T-helper 17 cell (primary cell): ENCODE measurements around the gene EXOC3L2. TPM values are rescaled to one million over a fixed set of nuclear protein-coding genes. Genes with fewer than 3 reads are reported as not detected.
A peak's percentile ranks its signal among the peaks of the same experiment; 100 is the strongest.
"Not testable (repeated sequence)": the region's sequence is repeated elsewhere in the genome, so short reads cannot be mapped to it uniquely, and the experiment has no call there.

Experiments
- ATAC-seq: fragments of 150-1000 bp; cut with Tn5 transposase; 2 replicates; pipeline ENCODE4 v1.10.0; 2021; ENCODE audit warnings: mild to moderate bottlenecking, moderate library complexity
- DNase-seq, 3 donors: peaks; one replicate each; pipeline versions ENCODE4 v3.0.0 to v3.0.0-alpha.2; 2020 to 2021
- H3K9me3 ChIP-seq: one replicate; pipeline ENCODE4 v1.7.0; 2013; ENCODE audit warnings: low read length, mild to moderate bottlenecking; ENCODE audit not compliant: control insufficient read depth, poor library complexity, severe bottlenecking
- H3K27ac Mint-ChIP-seq: one replicate; pipeline ENCODE4 v1.8.0; 2022; ENCODE audit warnings: mild to moderate bottlenecking, moderate library complexity, mixed read lengths
- H3K27me3 Mint-ChIP-seq: one replicate; pipeline ENCODE4 v1.8.0; 2022; ENCODE audit warnings: mixed read lengths
- H3K36me3 Mint-ChIP-seq: one replicate; pipeline ENCODE4 v1.8.0; 2022; ENCODE audit warnings: low read depth, mixed read lengths
- H3K4me1 Mint-ChIP-seq: one replicate; pipeline ENCODE4 v1.8.0; 2022; ENCODE audit warnings: mild to moderate bottlenecking, mixed read lengths
- H3K4me3 Mint-ChIP-seq: one replicate; pipeline ENCODE4 v1.8.0; 2022; ENCODE audit warnings: mild to moderate bottlenecking, moderate library complexity, mixed read lengths
- total RNA-seq, 4 donors: library from RNA in 2 of 4; stranded (reverse) in 2 of 4; gene quantifications; one replicate each; pipeline ENCODE4 v1.2.3 and lab custom pipeline; 2022 to 2026

Gene EXOC3L2
- total RNA-seq, 2 donors from 2014 or later, result 1.1 TPM; not detected in 1

DNA sequence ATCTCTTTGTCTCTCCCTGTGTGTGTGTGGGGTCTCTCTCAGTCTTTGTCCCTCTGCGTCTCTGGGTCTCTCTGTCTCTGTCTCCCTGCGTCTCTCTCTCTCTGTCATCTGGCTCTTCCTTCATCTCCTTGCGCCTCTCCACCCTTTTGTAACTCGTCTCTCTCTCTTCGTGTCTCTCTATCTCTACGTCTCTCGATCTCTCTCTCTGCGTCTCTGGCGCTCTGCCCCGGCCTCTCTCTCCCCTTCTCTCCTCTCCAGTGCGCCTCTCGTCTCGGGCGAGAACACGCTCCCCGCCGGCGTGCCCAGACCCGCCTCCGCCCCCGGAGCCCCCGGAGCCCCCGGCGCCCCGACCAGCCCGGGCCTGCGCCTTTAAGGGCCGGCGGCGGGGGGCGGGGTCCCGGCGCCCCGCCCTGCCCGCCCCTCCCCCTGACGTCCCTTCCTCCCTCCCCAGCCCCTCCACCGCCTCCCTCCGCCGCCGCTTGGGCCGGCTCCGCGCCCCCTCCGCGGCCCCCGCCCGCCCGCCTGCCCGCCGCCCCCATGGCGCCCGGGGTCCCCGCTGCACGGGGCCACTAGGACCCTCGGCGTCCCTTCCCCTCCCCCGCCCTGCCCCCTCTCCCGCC, 5.7 kb upstream of the EXOC3L2 start, which contains the start of gene MARK4:
MARK4 (plus strand) TSS at position 440 of the 620 bp plus-strand sequence. CDS start 318 bp downstream, outside the sequence.
- H3K4me3 Mint-ChIP-seq, result peak within 1 kb of the TSS; percentile 98
- H3K27ac Mint-ChIP-seq, result peak within 1 kb of the TSS; percentile 91
- H3K4me1 Mint-ChIP-seq, result peaks cover 34% of the 10 kb centered on the region
- ATAC-seq (peak; percentile 77), DNase-seq (peak; percentile 27 to 60 (median 58))
- no peaks in the 10 kb centered on the region for H3K27me3 Mint-ChIP-seq
- H3K36me3 Mint-ChIP-seq, result no peaks in the 10 kb centered on the region
- no peaks in the 10 kb centered on the region for H3K9me3 ChIP-seq

DNA sequence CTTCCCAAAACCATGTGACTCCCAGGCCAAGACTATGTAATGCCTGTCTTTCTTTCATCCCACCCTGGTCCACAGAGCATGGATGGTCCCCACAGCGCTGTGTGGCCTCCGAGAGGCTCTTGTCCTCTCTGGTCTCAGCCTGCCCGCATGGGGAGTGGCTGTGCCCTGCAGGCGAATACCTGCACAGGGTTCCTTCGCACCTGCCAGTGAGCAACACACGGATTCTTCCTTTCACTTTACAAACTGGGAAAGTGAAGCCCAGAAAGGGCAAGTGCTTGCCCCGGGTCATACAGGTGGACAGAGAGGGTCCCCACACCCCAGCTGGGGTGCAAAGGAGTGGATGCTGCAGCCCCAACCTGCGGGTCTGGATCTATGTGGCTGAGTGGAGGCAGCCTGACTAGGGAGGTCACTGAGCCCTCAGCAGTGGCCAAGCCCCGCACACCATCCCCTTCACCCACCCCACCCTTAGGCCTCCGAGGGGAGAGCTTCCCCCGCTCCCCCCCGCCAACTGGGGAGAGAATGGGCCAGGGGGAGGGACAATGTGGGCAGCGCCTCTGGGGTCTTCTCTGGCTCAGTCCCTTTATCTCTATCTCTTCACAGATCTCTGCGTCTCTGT, 5.1 kb upstream of the EXOC3L2 start:
- no peaks in the 10 kb centered on the region for H3K9me3 ChIP-seq
- Mint-ChIP-seq H3K27ac (peak overlapping the region; percentile 78), H3K4me1 (peaks cover 31% of the 10 kb centered on the region), H3K4me3 (peak overlapping the region; percentile 98), H3K27me3 (no peaks in the 10 kb centered on the region), H3K36me3 (no peaks in the 10 kb centered on the region)
- ATAC-seq (no peak), DNase-seq (no peak)

DNA sequence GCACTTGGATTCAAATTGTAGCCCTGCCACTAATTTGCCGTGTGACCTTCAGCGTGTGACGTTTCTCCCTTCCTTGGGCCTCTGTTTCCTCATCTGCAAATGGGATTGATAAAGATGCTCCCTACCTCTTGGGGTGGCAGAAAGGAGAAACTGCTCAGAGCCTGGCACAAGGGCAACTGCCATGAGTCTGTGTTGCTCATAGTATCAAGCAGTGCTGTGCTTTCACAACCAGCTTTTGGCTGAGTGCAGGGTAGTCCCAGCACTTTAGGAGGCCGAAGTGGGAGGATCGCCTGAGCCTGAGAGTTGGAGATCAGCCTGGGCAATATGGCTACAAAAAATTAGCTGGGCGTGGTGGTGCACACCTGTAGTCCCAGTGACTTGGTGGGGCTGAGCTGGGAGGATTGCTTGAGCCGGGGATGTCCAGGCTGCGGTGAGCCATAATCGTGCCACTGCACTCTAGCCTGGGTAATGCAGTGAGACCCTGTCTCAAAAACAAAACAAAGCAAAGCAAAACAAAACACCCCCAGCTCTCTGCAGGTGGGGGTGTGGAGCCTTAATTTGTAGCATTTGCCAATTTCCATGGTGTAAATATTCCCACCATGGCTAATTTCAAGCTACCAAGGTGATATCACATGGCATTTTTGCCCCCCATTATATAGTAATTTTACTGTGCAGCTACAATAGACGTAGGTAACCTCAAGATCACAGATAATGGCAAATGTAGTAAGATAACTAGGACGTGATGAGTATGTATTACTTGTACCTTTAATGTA, 4.2 kb upstream of the EXOC3L2 start:
- peaks cover 8% of the 10 kb centered on the region for H3K27me3 Mint-ChIP-seq
- ATAC-seq (no peak), DNase-seq (no peak)
- peaks cover 33% of the 10 kb centered on the region for H3K4me1 Mint-ChIP-seq
- peak overlapping the region; percentile 98 for H3K4me3 Mint-ChIP-seq
- H3K9me3 ChIP-seq, result no peaks in the 10 kb centered on the region
- H3K36me3 Mint-ChIP-seq, result peaks cover 5% of the 10 kb centered on the region
- H3K27ac Mint-ChIP-seq, result no peak overlapping the region

DNA sequence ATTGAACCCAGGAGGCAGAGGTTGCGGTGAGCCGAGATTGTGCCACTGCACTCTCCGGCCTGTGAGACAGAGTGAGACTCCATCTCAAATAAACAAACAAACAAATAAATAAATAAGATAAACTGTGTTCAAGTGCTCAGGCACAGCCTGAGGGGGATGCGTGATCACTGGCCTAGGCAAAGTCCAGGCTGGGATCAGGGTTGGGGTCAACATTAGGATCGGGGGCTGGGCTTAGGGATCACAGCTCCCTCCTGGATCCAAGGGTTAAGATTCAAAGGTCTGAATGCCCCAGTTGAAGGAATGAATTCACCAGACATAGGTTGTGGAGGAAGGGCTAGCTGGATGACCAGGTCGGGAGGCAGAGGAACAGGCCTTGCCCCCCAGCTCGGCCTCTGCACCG, 1.9 kb upstream of the EXOC3L2 start:
- ATAC-seq (no peak), DNase-seq (no peak)
- H3K9me3 ChIP-seq, result no peaks in the 10 kb centered on the region
- Mint-ChIP-seq H3K27ac (no peak overlapping the region), H3K27me3 (peaks cover 24% of the 10 kb centered on the region), H3K4me1 (peaks cover 13% of the 10 kb centered on the region), H3K4me3 (no peak overlapping the region), H3K36me3 (peaks cover 5% of the 10 kb centered on the region)

DNA sequence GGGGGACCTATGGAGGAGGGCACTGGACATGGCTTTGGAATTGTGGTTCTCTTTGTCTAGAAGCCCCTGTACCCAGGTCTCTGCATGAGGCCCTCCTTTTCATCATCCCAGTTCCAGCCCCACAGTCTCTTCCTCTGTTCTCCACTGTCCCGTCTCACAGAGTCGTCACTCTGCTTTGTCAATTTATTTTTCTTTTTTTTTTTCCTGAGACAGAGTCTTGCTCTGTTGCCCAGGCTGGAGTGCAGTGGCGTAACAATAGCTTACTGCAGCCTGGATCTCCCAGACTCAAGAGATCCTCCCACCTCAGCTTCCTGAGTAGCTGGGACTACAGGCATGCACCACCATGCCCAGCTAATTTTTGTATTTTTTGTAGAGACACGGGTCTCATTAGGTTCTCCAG, 619 bp upstream of the EXOC3L2 start:
- Mint-ChIP-seq H3K4me3 (no peak overlapping the region), H3K27ac (no peak overlapping the region), H3K36me3 (peaks cover 5% of the 10 kb centered on the region), H3K4me1 (peaks cover 12% of the 10 kb centered on the region), H3K27me3 (peaks cover 30% of the 10 kb centered on the region)
- H3K9me3 ChIP-seq, result no peaks in the 10 kb centered on the region
- DNase-seq (no peak), ATAC-seq (no peak)

DNA sequence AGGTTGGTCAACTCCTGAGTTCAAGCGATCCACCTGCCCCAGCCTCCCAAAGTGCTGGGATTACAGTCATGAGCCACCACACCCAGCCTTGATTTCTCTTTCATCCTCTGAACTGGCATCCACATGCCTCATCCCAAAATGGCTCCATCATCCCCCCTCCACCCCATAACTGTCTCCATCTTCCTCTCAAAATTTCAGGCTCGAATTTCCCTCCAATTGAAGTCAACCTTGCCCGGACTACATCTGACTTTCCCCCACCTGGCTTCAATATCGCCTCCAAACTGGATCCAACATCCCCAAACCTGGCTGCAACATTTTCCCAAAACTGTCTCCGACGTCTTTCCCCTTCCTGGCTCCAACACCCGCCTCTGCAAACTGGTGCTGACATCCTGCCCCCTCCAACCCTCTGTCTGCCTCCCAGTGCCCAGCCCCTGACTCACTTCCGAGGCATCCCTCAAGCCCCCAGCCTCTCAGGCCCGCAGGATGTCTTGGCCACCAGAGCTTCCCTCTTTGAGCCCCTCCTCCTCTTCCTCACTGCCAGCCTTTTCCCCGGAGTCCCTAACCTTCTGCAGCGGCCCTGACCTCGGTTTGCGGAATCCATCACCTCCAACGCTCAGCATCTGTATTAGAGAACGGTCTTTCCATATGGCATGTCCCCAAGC, 943 bp downstream of the EXOC3L2 start:
- H3K27me3 Mint-ChIP-seq, result peaks cover 30% of the 10 kb centered on the region
- peaks cover 5% of the 10 kb centered on the region for H3K36me3 Mint-ChIP-seq
- no peaks in the 10 kb centered on the region for H3K9me3 ChIP-seq
- no peak overlapping the region for H3K4me3 Mint-ChIP-seq
- ATAC-seq (no peak), DNase-seq (no peak)
- peaks cover 7% of the 10 kb centered on the region for H3K4me1 Mint-ChIP-seq
- H3K27ac Mint-ChIP-seq, result no peak overlapping the region

DNA sequence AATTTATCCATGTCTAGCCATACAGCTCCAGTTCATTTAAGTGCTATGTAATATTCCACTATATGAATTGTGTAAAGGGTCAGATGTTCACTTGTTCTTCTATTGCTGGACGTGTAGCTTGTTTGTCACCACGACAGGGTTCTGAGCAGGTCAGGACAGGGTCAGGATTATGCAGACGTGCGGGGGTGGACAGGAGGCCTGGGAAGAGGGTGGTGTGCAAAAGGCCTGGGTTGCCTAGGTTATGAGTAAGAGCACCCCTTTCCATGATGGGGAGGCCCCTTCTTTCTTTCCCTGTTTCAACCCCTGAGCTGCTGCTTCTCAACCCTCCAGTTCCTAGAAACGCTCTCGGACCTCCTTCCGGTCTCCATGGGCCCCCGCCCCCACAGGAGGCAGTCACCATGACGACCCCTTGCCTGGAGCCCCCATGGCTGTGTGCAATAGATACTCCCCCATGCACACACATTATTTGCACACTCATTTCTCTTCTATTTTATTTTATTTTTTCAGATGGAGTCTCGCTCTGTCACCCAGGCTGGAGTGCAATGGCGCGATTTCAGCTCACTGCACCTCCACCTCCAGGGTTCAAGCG, 2.0 kb downstream of the EXOC3L2 start:
- Mint-ChIP-seq H3K27me3 (peaks cover 31% of the 10 kb centered on the region), H3K4me3 (no peak overlapping the region), H3K27ac (peak overlapping the region; percentile 11), H3K36me3 (peaks cover 5% of the 10 kb centered on the region), H3K4me1 (peaks cover 4% of the 10 kb centered on the region)
- DNase-seq, result no peak
- no peaks in the 10 kb centered on the region for H3K9me3 ChIP-seq
- no peak for ATAC-seq

DNA sequence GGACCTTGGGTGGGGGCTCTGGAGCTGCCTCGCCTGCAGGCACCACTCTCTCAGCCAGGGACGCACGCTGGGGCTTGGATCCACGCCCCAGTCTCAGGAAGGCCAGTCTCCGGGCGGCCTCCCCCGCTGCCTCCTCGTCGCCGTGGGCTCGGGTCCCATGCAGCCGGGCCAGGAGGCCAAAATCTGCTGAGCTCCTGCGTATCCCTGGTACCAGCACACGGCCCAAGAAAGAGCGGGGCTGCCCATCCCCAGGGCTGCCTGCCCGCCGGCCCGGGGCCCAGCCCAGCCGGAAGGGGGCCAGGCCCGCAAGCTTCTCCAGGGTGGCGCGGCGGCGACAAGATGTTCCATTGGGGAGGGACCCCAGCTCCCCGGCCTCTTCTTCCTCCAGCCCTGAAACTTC, 6.7 kb downstream of the EXOC3L2 start:
- Mint-ChIP-seq H3K36me3 (peaks cover 10% of the 10 kb centered on the region), H3K4me3 (no peak overlapping the region), H3K27ac (no peak overlapping the region), H3K4me1 (peaks cover 12% of the 10 kb centered on the region), H3K27me3 (peaks cover 54% of the 10 kb centered on the region)
- H3K9me3 ChIP-seq, result no peaks in the 10 kb centered on the region
- DNase-seq (no peak), ATAC-seq (no peak)

DNA sequence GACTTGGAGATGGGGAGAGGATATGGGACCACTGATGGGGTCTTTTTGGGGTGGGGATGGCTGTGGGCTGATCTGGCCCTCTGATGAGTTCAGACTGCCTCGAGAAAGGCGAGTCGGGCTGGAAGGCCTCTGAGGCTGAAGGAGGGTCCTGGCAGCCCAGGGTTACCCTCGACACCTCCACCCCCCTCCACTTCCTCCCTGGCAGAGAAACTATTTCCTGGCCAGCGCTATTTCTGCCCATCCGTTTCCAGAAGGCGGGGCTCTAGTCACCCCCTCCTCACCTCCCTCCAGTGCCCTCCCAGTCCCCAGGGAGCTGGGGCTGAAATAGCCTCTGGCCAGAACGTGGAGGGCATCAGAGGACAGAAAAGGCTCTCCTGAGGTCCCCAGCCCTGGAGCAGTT, 9.7 kb downstream of the EXOC3L2 start:
- DNase-seq, result no peak
- no peak overlapping the region for H3K4me3 Mint-ChIP-seq
- no peaks in the 10 kb centered on the region for H3K9me3 ChIP-seq
- peaks cover 10% of the 10 kb centered on the region for H3K4me1 Mint-ChIP-seq
- peaks cover 55% of the 10 kb centered on the region for H3K27me3 Mint-ChIP-seq
- peaks cover 10% of the 10 kb centered on the region for H3K36me3 Mint-ChIP-seq
- no peak overlapping the region for H3K27ac Mint-ChIP-seq
- ATAC-seq, result no peak

DNA sequence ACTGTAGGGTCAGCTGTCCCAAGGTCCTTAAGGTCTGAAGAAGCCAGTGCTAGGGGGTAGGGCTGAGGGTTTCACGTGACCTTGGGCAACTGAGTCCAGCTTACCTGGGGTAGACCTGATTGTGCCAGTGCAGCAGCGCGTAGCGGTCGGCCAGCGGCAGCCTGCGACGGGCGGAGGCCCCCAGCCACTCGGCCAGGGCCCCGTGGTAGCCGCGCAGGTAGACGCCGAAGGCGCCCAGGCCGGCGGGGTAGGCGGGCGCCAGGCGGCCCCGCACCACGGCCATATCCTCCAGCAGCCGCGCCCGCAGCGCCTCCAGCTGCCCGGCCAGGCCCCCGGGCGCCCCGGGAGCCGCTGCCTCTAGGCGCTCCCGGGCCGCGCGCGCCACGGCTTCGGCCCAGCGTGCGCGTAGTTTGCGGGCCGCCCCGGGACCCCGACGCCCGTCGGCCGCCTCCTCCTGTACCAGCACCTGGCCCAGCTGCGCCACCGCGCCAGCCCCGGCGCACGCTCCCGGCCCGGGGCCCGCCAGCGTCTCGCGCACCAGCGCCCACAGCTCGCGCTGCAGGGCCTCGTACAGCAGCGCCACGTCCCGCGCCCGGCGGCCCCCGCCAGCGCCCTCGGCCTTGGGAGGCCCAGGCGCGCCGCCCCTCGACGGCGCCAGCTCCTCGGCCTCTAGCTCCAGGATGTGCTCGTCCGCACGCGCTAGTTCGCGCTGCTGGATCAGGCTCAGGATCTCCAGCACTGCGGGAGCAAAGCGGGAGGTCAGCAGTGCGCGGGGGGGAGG, 10.9 kb downstream of the EXOC3L2 start:
- ATAC-seq, result no peak

DNA sequence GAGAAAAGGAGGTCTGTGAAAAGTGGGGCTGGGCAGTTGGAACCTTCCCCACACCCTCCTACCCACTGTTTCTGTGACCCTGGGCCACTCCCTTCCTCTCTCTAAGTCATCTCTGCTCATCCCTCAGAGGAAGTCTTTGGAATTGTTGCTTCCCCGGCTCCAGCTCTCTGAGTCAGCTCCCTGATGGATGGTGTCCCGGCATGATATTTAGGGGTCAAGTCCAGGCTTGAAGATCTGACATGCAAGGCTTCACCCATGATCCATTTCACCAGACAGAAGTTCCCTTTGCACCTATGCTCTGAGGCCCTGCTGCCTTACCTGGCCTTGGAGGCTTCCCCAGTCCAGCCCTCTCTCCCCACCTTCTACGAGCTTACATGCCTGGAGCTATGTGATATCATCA, 13.3 kb downstream of the EXOC3L2 start:
- DNase-seq (no peak), ATAC-seq (no peak)
- Mint-ChIP-seq H3K36me3 (peaks cover 5% of the 10 kb centered on the region), H3K27me3 (peaks cover 46% of the 10 kb centered on the region), H3K27ac (no peak overlapping the region), H3K4me3 (no peak overlapping the region), H3K4me1 (peaks cover 10% of the 10 kb centered on the region)
- no peaks in the 10 kb centered on the region for H3K9me3 ChIP-seq

More for the DNA sequence above, 10.9 kb downstream of the EXOC3L2 start:
- H3K4me3 Mint-ChIP-seq, result no peak overlapping the region
- peaks cover 10% of the 10 kb centered on the region for H3K4me1 Mint-ChIP-seq
- no peak for DNase-seq
- H3K27me3 Mint-ChIP-seq, result peaks cover 55% of the 10 kb centered on the region
- no peaks in the 10 kb centered on the region for H3K9me3 ChIP-seq
- no peak overlapping the region for H3K27ac Mint-ChIP-seq
- H3K36me3 Mint-ChIP-seq, result peaks cover 10% of the 10 kb centered on the region

DNA sequence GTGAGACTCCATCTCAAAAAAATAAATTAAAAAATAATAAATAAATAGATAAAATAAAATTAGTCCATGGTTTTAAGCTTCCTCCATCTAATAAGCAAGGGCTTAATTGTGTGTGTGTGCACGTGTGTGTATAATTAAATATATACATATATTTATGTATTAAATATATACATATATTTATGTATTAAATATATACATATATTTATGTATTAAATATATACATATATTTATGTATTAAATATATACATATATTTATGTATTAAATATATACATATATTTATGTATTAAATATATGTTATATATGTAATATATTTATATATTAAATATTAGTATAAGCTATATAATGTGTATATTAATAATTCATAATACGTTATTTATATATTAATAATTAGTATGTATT, 16.2 kb downstream of the EXOC3L2 start:
- ATAC-seq, DNase-seq, H3K27ac Mint-ChIP-seq, H3K9me3 ChIP-seq, H3K4me3 Mint-ChIP-seq, H3K4me1 Mint-ChIP-seq, H3K36me3 Mint-ChIP-seq: not testable (repeated sequence)
- peaks cover 27% of the 10 kb centered on the region for H3K27me3 Mint-ChIP-seq
